ENCODE data around the gene CDH6. TPM values are rescaled to one million over a fixed set of nuclear protein-coding genes. Genes with fewer than 3 reads are reported as not detected.

Gene CDH6
- polyA plus RNA-seq, 1 of the 3 experiments (the other 2 are of a cell fraction) = 1.1 TPM

DNA sequence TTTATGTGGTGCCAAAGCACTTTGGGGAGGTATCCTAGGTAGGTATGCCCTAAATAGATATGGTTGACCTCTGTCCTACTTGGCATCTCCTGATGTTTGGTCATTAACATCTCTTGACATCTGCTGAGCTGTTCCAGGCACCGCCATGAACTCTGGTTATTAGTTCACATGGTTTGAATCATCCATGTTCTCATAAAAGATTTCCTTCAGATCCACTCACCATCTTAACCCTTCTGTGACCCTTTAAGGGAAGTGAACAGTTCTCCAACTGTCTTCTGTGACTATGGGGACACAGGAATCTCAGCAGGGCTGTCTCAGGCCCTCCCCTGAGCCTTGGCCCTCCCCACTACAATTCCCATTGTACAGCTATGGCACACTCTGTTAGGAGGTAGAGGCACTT lies 167.7 kb downstream of the CDH6 start:
- peaks cover 7 to 28% of the 10 kb centered on the region in 2 experiments for H3K4me1 ChIP-seq (ENCODE audit: control insufficient read depth in 1 of 2, insufficient read depth in 2 of 2, low read depth in 1 of 2, low read length in 1 of 2)
- TF ChIP-seq JUND (IDR thresholded peaks at IDR 0.05) = peak; percentile 48
- TF ChIP-seq GATA2 (CRISPR knock-in tag; IDR thresholded peaks at IDR 0.05) = no peak
- peak; percentile 97 for TF ChIP-seq TCF12 (IDR thresholded peaks at IDR 0.05)
- TF ChIP-seq RFX5 (IDR thresholded peaks at IDR 0.05; ENCODE audit: low read length) = no peak
- peak; percentile 32; the same call in 1 of the 2 replicates for TF ChIP-seq REST (IDR thresholded peaks at IDR 0.05; ENCODE audit: low read depth, low read length)
- no peak for TF ChIP-seq USF2 (IDR thresholded peaks at IDR 0.05; ENCODE audit: borderline replicate concordance, low read depth, low read length)
- no peak for TF ChIP-seq IRF3 (IDR thresholded peaks at IDR 0.05; ENCODE audit: low read depth, low read length)
- TF ChIP-seq GABPA (IDR thresholded peaks at IDR 0.05; ENCODE audit: low read depth) = no peak
- TF ChIP-seq NRF1 (IDR thresholded peaks at IDR 0.05; ENCODE audit: low read depth, low read length) = no peak
- TF ChIP-seq, protein P1, sequence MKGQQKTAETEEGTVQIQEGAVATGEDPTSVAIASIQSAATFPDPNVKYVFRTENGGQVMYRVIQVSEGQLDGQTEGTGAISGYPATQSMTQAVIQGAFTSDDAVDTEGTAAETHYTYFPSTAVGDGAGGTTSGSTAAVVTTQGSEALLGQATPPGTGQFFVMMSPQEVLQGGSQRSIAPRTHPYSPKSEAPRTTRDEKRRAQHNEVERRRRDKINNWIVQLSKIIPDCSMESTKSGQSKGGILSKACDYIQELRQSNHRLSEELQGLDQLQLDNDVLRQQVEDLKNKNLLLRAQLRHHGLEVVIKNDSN (IDR thresholded peaks at IDR 0.05; ENCODE audit: borderline replicate concordance, low read depth) = no peak
- TF ChIP-seq SIN3A (IDR thresholded peaks at IDR 0.05; ENCODE audit: borderline replicate concordance, low read depth, low read length) = no peak
- peak; percentile 84 for TF ChIP-seq PBX3 (IDR thresholded peaks at IDR 0.05)
- no peak for TF ChIP-seq CHD2 (IDR thresholded peaks at IDR 0.05; ENCODE audit: low read length, partially characterized antibody)
- TF ChIP-seq ZBTB33 (IDR thresholded peaks at IDR 0.05; ENCODE audit: borderline replicate concordance, low read depth) = peak; percentile 63; the same call in 1 of the 2 replicates
- no peak for TF ChIP-seq ELF1 (IDR thresholded peaks at IDR 0.05)
- TF ChIP-seq EZH2phosphoT487 (IDR thresholded peaks at IDR 0.05; ENCODE audit: borderline replicate concordance, low read depth) = no peak
- TF ChIP-seq NFIC (IDR thresholded peaks at IDR 0.05; ENCODE audit: borderline replicate concordance) = peak; percentile 85
- no peak for TF ChIP-seq TAF1 (IDR thresholded peaks at IDR 0.05; ENCODE audit: borderline replicate concordance, low read depth, low read length)
- peak; percentile 78 to 82 for TF ChIP-seq EP300 (IDR thresholded peaks at IDR 0.05; ENCODE audit: borderline replicate concordance in 1 of 2, low read depth in 1 of 2, low read length in 1 of 2)
- TF ChIP-seq RCOR1 (IDR thresholded peaks at IDR 0.05; ENCODE audit: low read length) = no peak
- peak; percentile 71 for TF ChIP-seq POLR2AphosphoS5 (IDR thresholded peaks at IDR 0.05; ENCODE audit: low read depth, low read length)
- TF ChIP-seq YY1 (IDR thresholded peaks at IDR 0.05; ENCODE audit: low read depth) = no peak
- TF ChIP-seq TEAD4 (IDR thresholded peaks at IDR 0.05; ENCODE audit: borderline replicate concordance, insufficient read depth) = no peak
- TF ChIP-seq MAX (IDR thresholded peaks at IDR 0.05; ENCODE audit: low read depth) = no peak
- TF ChIP-seq FOXM1 (IDR thresholded peaks at IDR 0.05; ENCODE audit: low read depth) = 0 out of 2 replicates have a peak, but pooled peaks have one; percentile 16

More for the DNA sequence above, 167.7 kb downstream of the CDH6 start:
- H3K9me3 ChIP-seq = no peaks in the 10 kb centered on the region
- H3K4me3 ChIP-seq (ENCODE audit: low read depth in 2 of 2, low read length in 1 of 2) = no peak overlapping the region
- H3K79me2 ChIP-seq (ENCODE audit: insufficient read depth) = no peaks in the 10 kb centered on the region
- H3K9me2 ChIP-seq = no peaks in the 10 kb centered on the region
- H3K27ac ChIP-seq (ENCODE audit: low read depth in 2 of 2, low read length in 1 of 2) = peak overlapping the region; percentile 53 to 82
- no peaks in the 10 kb centered on the region for H3K36me3 ChIP-seq (replicated peaks in 1 of 2; ENCODE audit: control insufficient read depth in 1 of 2, insufficient read depth in 2 of 2, low read length in 1 of 2)
- H3K4me2 ChIP-seq = peak overlapping the region; percentile 24; the same call in 1 of the 2 replicates
- 10% methylated on average over 1 of the region's 1 CpG for WGBS (ENCODE audit: low lambda C conversion rate)
- POLR2A ChIA-PET = no interaction called here
- H3K27me3 ChIP-seq (ENCODE audit: insufficient read depth) = no peaks in the 10 kb centered on the region
- peak; percentile 22 for DNase-seq
- peak overlapping the region; percentile 38; the same call in 1 of the 2 replicates for H2AFZ ChIP-seq (ENCODE audit: low read depth)
- H3K9ac ChIP-seq = peak overlapping the region; percentile 46; the same call in 1 of the 2 replicates
- no peaks in the 10 kb centered on the region for H4K20me1 ChIP-seq (ENCODE audit: insufficient read depth)
- CTCF ChIA-PET = interaction anchor here (1.1 kb wide), 1 partner anchor 39 kb away, joined by 3 read pairs; no protein-coding TSS in a partner anchor
- H3F3A ChIP-seq (replicated peaks; ENCODE audit: insufficient read depth) = peaks cover 45% of the 10 kb centered on the region
